Fibroblast of the aortic adventitia (primary cell): ENCODE results near the gene FRK. TPM values are rescaled to one million over a fixed set of nuclear protein-coding genes. Genes with fewer than 3 reads are reported as not detected.

ENCODE experiments used
- DNase-seq: peaks from one replicate; pipeline ENCODE4 v3.0.0-alpha.2; 2010; ENCODE audit warnings: low read depth
- H3K4me3 ChIP-seq: 2 replicates; pipeline ENCODE4 v1.5.1; 2011; ENCODE audit warnings: low read depth, mild to moderate bottlenecking, control low read depth, low read length, moderate library complexity
- CTCF ChIP-seq: IDR thresholded peaks from 2 replicates; pipeline ENCODE4 v1.5.1; 2011; ENCODE audit warnings: mild to moderate bottlenecking, low read length, control low read depth, inconsistent platforms; ENCODE audit not compliant: insufficient read depth
- total RNA-seq: library from RNA; depleted of rRNA; stranded (reverse); fragments of >200 nt; gene quantifications from 2 replicates; pipeline ENCODE4 v1.2.3, GENCODE V29; 2012; ENCODE audit warnings: low replicate concordance

The FRK gene
- total RNA-seq, 1 donor: 2.0 TPM

GRCh38 chr6:116030770-116031169 is 29.9 kb downstream of the FRK start:
- no peak for TF ChIP-seq CTCF
- H3K4me3 ChIP-seq: no peak overlapping the region
- DNase-seq: peak; percentile 57

- DNase-seq: no peak
- no peak for TF ChIP-seq CTCF
- no peak overlapping the region for H3K4me3 ChIP-seq
Observed at GRCh38 chr6:116029535-116029934, 31.2 kb downstream of the FRK start.

GRCh38 chr6:116028233-116028632 is 32.5 kb downstream of the FRK start:
- no peak for TF ChIP-seq CTCF
- H3K4me3 ChIP-seq: no peak overlapping the region
- DNase-seq: no peak

GRCh38 chr6:116027801-116028200 is 32.9 kb downstream of the FRK start:
- no peak for DNase-seq
- TF ChIP-seq CTCF: no peak
- H3K4me3 ChIP-seq: no peak overlapping the region

GRCh38 chr6:116025405-116025804 is 35.3 kb downstream of the FRK start:
- no peak overlapping the region for H3K4me3 ChIP-seq
- no peak for DNase-seq
- TF ChIP-seq CTCF: no peak

GRCh38 chr6:116022841-116023445 is 37.7 kb downstream of the FRK start:
- no peak for TF ChIP-seq CTCF
- no peak overlapping the region for H3K4me3 ChIP-seq
- DNase-seq: no peak

- no peak for DNase-seq
- no peak for TF ChIP-seq CTCF
- no peak overlapping the region for H3K4me3 ChIP-seq
Observed at GRCh38 chr6:116020738-116021137, 40.0 kb downstream of the FRK start.
